NCI-H345 (cell line): ENCODE measurements around the gene UVSSA.

Source experiments
- DNase-seq: peaks from one replicate; lab custom pipeline; 2025; lab: John Stamatoyannopoulos, UW

The UVSSA gene

GRCh38 chr4:1395941-1396805 is 49.2 kb downstream of the UVSSA start:
- no peak for DNase-seq

GRCh38 chr4:1396806-1397455 is 49.9 kb downstream of the UVSSA start:
- DNase-seq = no peak

- no peak for DNase-seq
These were observed 51.9 kb downstream of the UVSSA start for GRCh38 chr4:1398681-1399507.

GRCh38 chr4:1399508-1400190 is 52.6 kb downstream of the UVSSA start:
- DNase-seq = no peak

- DNase-seq = no peak
These were observed 53.3 kb downstream of the UVSSA start for GRCh38 chr4:1400191-1400805.

- DNase-seq = no peak
These were observed 53.9 kb downstream of the UVSSA start for GRCh38 chr4:1400831-1401408.

GRCh38 chr4:1401409-1402020 is 54.5 kb downstream of the UVSSA start:
- DNase-seq = no peak

GRCh38 chr4:1402021-1402515 is 55.1 kb downstream of the UVSSA start:
- no peak for DNase-seq

GRCh38 chr4:1402516-1403091 is 55.6 kb downstream of the UVSSA start:
- DNase-seq = no peak

GRCh38 chr4:1403177-1403583 is 56.2 kb downstream of the UVSSA start:
- DNase-seq = no peak

GRCh38 chr4:1403591-1404572 is 56.9 kb downstream of the UVSSA start:
- DNase-seq = no peak

- DNase-seq = no peak
These were observed 57.7 kb downstream of the UVSSA start for GRCh38 chr4:1404573-1405253.

- DNase-seq = no peak
These were observed 58.2 kb downstream of the UVSSA start for GRCh38 chr4:1405254-1405635.

GRCh38 chr4:1405636-1406393 is 58.8 kb downstream of the UVSSA start:
- DNase-seq = no peak

GRCh38 chr4:1406394-1406980 is 59.5 kb downstream of the UVSSA start, which contains the start of gene NKX1-1:
Gene NKX1-1, minus strand, starts transcription at chr4:1406442. Its CDS starts 0 bp downstream, at chr4:1406442.
- DNase-seq = no peak

- DNase-seq = no peak
These were observed 60.1 kb downstream of the UVSSA start for GRCh38 chr4:1406981-1407656.
